SU-DHL-6 (cell line): ENCODE data around the gene BANK1.

Experiments used
- EZH2phosphoT487 ChIP-seq: fragments of 200-600 bp; sonication (generic), shearing (Covaris generic); conservative IDR thresholded peaks from 2 replicates; pipeline ENCODE4 v1.6.1; 2018; ENCODE audit warnings: mild to moderate bottlenecking, antibody characterized with exemption, low read length, moderate library complexity, mixed read lengths
- TF ChIP-seq, protein P1 (sequence below): fragments of 200-600 bp; sonication (generic); IDR thresholded peaks from one replicate; pipeline ENCODE4 v1.5.1; 2017; ENCODE audit warnings: antibody characterized with exemption, mild to moderate bottlenecking, low read length, moderate library complexity; ENCODE audit not compliant: insufficient read depth, poor library complexity, severe bottlenecking

DNA sequence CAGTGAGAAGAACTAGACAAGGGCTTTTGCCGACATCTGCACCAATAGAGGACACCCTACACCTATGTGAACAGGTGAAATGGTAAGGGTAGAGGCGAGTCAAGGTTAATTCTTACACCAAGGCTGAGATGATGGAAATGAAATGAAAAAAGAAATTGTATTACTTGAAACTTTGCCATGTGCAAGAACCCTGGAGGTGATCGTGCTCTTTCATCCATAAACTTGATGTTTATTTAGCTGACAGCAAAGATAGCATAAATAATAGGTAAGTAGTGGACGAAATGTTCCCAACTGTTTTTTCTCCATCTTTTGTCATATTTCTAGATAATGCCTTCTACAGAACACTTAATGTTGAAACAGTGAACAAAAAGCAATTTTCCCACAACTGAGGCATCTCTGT is 162.5 kb downstream of the BANK1 start:
- TF ChIP-seq, protein P1, sequence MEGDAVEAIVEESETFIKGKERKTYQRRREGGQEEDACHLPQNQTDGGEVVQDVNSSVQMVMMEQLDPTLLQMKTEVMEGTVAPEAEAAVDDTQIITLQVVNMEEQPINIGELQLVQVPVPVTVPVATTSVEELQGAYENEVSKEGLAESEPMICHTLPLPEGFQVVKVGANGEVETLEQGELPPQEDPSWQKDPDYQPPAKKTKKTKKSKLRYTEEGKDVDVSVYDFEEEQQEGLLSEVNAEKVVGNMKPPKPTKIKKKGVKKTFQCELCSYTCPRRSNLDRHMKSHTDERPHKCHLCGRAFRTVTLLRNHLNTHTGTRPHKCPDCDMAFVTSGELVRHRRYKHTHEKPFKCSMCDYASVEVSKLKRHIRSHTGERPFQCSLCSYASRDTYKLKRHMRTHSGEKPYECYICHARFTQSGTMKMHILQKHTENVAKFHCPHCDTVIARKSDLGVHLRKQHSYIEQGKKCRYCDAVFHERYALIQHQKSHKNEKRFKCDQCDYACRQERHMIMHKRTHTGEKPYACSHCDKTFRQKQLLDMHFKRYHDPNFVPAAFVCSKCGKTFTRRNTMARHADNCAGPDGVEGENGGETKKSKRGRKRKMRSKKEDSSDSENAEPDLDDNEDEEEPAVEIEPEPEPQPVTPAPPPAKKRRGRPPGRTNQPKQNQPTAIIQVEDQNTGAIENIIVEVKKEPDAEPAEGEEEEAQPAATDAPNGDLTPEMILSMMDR: no peak
- no peak for TF ChIP-seq EZH2phosphoT487
